Activated CD4-positive, alpha-beta T cell treated with anti-CD3 and anti-CD28 coated beads, Interleukin-10, Interleukin-2, amounts not matched to agents 100 ng/mL and 50 ng/mL, durations not matched to agents 16 hours and 8 hours (primary cell): Measurements from ENCODE around the gene CTDSPL.

Experiments
- DNase-seq: peaks from one replicate; pipeline ENCODE4 v3.0.0-alpha.2; 2020

Gene CTDSPL

DNA sequence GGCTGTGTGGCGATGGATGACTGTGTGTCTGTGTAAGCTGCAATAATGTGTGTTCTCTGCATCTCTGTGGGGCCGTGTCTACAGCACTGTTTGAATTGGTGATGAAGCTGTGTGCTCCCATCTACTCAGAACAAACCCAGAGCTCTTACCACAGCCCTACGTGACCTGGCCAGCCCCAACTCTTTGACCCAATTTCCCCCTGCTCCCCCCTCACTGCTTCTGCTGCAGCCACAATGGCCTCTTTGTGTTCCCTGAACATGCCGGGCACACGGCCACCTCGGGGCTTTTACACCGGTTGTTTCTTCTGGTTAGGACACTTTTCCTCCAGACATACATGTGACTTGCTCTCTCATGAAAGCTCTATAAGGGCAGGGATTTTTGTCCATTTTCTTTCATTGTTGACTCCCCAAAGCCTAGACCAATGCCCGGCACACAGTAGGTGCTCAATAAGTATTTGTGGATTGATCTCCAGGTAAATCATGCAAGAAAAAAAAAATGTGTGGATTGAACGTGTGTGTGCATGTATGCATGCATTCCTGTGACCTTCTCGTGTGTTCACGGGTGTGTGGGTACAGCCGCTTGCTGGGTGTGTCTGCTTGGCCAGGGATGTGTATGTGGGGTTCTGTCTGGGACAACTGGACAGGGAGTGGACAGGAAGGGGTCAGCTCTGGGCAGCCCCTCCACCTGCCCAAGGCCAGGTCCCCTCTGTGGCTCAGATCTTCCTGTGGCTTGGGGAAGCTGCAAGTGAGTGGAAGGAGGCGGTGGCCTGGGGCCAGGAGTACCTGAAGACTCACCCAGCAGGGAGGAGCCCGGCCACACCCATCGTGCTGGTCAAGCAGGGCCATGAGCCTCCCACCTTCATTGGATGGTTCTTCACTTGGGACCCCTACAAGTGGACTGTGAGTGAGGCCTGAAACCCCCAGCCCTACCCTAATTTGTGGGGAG, 143.7 kb downstream of the CTDSPL start:
- DNase-seq, result no peak

DNA sequence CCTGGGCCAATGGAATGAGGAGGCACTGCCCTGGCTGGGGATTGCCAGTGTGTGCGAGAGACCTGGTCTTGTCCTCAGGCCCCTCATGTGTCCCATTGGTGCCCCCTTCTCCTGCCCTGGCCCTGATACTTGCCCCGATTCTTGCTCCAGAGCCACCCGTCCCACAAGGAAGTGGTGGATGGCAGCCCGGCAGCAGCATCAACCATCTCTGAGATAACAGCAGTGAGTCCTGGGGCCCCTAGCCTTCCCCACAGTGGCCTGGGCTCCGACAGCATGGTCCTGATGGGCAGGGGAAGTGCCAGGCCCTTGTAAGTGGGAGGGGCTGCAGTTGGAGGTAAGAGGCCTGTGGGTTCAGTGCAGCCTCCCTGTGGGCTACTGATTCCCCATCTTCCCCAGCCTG, 144.4 kb downstream of the CTDSPL start:
- DNase-seq, result no peak

DNA sequence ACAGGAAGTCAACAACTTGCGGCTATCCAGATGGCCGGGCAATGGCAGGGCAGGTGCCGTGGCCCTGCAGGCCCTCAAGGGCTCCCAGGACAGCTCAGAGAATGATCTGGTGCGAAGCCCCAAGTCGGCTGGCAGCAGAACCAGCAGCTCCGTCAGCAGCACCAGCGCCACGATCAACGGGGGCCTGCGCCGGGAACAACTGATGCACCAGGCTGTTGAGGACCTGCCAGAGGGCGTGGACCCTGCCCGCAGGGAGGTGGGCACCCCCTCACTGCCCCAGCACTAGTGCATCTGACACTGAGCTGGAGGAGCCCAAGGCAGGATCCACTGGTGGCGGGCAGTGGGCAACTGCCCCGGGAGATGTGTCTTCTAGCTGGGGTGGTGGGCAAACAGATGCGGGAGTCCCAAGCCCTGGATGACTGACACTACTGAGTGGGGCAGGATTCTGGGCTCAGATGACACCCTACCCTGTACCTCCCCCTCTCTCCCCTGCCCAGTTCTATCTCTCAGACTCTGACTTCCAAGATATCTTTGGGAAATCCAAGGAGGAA, 144.8 kb downstream of the CTDSPL start:
- no peak for DNase-seq

DNA sequence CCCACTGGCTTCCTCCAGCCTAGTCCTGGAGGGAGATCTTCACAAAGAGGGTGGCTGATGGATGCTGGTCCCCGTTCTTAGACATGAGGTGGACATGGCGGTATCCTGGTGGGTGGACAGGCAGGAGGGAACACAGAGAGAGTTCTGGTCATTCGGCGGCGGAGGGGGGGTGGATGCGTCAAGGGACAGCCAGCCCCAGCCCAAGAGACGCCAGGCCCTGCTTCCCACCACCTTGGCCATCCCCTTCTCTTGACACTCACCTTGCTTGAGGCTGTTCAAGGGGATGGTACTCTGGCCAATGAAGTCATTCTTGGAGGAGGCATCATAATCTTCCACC, 146.0 kb downstream of the CTDSPL start:
- DNase-seq, result no peak

DNA sequence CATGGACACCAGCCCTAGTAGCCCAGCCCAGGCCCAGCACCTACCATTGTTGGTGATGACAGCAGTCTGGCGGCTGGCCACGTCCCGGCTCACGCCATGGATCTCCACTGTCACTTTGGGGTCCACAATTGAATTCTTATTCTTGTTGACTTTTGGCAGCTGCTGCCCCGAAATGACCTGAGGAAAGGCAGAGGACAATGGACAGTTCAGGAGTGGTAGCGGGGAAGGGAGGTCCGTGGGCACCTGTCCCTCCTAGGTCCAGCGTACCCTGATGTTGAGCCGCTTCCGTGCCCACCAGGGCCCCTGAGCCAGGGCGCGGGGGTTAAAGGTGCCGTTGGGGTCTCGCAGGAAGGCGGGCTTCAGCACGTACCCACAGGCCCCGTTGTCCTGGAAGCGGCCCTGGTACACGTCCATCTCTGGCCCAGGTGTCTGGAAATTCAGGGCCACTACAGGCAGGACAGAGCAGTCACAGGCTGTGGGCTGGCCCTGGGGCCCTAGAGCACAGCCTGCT, 146.6 kb downstream of the CTDSPL start:
- no peak for DNase-seq

DNA sequence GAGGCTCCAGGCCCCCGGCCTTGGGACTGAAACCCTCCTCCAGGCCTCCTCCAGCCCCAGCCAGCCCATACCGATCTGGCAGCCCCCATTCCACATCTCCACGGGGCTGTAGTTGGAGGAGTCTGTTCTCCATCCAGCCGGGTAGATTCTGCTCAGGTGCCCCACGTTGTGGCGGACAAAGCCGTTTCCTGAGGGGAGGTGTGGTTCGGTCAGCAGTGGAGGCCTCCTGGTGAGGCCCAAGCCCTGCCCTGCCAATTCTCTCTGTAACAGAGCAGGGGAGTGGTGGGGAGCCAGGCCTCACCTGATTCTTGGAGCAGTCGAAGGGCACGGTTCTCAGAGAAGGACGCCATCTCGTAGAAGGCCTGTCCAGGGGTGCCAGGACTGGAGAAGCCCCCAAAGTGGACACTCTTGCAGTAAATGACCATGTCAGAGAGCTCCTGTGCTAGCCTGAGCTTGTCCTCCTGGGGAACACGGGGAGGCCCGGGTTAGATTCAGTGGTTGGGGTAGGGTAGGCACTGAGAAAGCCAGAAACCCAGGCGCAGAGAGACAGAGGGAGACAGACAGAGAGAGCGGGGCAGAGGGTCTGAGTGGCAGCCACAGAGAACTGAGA, 147.4 kb downstream of the CTDSPL start:
- no peak for DNase-seq

DNA sequence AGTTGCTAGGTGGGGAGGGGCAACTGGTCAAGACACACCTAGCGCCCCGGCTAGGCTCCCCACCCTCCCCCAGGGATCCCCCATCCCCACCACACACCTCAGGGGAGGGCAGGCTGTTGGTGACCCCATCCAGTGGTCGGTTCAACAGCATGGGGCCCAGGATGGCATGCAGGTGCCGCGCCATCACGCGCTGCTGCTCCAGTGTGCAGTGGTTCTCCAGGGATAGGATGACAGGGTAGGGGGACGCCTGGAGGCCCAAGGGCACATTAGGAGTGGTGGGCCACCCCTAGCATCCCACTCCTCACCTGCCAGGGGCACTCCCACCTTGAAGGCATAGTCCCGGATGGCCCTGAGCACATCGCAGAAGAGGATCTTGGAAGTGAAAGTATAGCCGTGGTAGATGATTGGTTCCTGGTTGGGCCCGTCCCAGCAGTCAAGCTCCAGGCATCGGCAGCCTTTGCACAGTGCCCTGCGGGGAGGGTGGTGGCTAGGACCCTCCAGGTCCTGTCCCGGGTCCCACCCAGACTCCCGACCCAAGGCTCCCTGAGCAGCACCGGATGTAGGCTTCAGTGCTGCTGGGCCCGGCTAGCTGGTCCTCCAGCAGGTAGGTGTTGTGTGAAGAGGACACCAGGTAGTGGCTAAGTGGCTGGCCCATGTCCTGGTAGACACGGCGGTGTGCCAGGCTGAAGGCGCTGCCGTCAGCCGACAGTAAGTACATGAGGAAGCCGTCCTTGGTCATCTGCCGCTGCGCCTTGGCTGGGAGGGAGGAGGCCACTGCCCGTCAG, 148.3 kb downstream of the CTDSPL start:
- DNase-seq, result no peak

DNA sequence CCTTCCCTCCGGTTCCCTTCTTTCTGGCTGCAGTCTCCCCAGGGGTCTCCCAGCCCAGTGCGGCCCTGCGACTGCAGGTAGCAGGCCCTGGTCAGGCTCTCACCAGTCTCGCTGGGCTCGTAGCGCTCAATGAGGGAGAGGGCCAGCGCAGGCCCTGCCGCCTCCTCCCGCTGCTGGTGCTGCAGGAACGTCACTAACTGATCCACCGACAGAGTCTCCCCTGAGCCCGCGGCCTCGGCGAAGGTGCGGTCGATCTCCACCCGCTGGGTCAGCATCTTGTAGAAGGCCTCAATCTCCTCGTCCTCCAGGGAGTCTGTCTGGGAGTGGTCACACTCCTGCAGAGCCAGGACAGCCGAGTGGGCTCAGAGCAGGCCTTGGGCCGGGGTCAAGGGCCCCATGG, 149.4 kb downstream of the CTDSPL start:
- no peak for DNase-seq

DNA sequence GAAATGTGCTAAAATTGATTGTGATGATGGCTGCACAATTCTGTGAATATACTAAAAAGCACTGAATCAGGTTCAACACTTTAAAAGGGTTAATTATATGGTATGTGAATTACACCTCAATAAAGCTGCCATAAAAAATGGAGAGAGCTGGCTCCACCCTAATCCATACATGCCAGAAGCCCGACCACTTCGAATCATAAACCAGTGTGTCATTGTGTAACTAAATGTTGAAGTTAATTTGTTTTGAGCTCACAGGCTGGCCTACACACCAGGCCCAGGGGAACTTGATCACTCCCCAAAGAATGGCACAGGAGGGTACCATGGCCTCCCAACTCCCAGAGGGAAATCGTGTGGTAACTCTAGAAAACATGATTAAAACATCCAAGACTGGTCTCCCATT, 153.8 kb downstream of the CTDSPL start:
- DNase-seq, result no peak

DNA sequence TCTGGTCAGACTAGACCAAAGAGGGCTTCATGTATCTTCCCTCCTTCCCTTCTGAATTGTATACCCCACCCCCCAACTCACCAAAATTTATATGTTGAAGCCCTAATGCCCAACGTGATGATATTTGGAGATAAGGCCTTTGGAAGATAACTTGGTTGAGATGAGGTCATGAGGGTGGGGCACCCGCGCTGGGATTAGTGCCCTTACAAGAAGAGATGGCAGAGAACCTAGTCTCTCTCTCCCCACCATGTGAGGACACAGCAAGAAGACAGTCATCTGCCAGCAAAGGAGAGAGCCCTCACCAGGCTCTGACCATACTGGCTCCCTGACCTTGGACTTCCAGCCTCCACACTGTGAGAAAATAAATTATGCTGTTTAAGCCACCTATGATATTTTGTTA, 154.3 kb downstream of the CTDSPL start:
- no peak for DNase-seq

DNA sequence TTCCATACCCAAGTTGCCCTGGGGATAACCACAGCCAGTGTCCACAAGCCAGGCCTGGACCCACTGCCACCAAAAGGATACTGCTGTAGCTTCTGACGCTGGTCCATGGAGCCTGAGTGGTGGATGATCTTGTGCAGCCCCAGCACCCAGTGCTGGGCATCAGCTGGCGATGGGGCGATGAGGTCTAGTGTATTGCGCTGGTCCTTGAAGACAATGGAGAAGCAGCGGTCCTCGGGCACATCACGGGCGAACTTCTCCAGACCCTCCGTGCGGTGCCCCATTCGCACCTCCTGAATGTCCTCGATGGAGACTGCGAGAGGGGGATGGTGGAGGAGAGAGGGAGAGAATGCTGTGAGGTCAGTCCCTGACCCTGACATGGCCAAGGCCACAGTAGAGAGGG, 154.7 kb downstream of the CTDSPL start:
- DNase-seq, result no peak

DNA sequence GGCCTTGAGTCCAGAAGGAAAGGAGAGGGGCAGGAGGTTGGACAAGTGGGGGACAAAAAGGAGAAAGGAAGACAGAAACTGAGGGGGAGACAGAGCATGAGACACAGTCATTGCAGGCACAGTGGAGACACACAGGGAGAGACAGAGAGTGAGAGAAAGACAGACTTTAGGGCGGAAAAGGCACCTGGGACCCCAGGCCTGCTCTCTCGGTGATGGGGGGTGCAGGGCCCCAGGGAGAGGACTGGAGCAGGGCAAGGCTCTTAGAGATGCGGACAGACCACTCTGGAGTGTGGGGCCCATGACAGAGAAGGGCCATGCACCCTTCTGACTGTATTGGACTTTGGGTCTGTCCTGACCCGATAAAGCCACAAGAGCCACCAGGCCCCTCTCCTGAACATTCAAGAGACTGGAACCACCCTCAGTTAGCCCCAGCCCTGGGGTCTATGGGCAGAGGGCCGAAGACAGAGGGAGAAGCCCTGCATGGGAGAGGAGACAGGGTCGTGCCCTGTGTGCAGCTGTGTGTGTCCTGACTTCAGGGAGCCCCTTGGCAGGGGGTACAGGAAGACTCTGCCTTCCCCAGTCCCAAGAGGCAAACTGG, 155.3 kb downstream of the CTDSPL start:
- DNase-seq, result no peak

DNA sequence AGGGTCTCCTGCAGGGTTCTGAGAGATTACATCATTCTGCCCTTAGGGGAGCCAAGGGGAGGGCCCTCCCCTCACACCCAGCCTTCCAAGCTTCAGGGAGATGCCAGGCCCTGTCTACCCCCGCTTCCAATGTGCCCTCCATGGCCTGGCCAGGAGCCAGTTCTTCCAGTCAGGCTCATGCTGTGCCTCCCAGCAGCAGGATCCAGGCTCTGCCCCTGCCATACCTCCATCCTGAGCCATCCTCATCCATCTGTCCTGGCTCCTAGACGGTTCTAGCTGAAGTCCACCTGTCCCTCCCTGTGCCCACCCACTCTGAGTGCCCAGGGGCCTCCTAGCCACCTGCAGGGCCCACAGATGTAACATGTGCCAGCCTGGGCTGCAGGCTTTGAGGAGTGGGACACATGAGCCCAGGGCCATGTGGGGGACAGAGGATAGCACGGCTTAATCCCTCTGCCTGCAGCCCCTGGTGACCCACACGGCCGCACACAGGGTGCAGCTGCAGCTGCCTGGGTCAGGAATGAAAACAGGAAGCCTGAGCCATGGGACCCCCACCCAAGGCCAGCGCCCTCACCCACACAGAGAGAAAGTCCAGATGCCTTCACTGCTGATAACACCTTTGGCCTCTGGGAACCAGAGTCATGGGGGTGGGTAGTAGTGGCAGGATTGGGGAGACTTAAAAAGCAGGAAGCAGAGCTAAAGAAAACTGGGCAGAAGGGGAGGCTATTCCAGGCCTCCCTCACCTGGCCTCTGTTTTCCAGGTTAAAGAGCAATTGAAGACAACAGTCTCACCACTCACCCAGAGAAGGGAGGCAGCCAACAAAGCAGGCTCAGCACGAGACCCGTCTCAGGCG, 156.0 kb downstream of the CTDSPL start:
- DNase-seq, result no peak

DNA sequence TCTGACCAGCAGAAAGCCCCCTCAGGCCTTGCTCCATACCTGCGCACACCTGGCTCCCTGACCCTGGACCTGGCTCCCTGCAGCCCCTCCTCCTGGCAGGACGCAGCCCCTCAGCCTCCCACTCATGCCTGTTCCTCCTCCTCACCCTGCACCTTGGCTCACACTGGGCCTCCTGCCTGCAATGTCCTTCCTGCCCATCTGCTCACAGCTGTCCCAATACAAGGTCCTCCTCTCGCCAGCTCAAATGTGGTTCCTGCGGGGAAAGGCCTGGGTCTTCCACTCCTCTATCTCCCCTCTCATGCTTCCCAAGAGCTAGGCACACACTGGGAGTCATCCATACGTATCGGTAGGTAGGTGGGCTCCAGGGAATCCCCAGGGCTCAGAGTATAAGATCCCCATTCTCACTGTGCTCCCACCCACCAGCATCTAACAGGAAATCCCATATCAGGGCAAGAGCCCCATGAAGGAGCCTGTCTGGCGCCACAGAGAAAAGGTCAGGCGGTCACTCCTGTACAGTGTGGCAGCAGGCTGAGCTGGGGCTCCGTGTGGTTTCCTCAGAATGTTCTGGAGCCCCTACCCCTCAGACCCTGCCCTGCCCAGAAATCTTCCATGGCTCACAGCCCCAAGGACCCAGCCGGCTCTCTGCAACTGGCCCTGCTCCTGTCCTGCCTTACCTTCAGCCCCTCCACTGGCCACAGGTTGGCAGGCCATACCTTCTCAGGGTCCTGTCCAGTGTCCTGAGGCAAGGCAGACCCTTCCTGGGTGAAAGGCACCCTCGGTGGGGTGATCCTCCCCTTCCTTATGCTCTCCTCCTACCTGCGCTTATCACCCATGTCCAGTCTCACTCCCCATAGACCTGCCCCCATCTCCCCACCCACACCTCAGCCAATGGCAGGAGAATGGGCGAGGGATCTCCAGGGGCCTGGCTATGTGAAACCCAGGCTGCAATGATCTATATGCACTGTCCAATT, 156.9 kb downstream of the CTDSPL start:
- no peak for DNase-seq

DNA sequence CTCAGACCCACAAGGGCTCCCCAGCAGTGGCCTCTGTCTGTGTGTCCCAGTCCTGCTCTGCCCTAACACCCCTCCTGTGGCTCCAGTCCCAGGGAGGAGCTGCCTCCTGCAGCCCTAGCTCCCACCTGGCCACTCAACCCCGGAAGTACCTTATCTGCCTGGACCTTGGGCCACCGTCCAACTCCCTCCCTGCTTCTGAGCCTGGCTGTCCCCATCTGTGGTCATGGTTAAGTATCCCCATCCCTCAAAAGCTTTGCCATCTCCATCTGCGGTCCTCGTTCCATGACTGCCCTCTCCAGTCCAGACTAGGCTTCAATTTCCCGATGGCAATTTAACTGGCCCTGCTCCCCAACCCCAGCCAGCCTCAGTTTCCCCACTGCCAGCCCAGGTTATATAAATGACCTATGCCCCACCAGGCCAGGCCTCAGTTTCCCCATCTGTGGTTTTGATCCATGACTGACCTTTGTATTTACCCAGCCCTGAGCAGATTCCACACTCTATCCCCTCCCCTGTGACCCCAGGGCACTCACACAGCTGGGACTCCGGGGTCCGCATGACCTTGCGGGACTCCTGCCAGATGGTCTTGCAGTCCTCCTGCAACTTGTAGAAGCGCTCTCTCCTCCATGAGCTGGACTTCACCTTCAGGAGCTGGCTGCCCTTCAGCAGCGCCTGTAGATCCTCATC, 158.1 kb downstream of the CTDSPL start:
- no peak for DNase-seq

DNA sequence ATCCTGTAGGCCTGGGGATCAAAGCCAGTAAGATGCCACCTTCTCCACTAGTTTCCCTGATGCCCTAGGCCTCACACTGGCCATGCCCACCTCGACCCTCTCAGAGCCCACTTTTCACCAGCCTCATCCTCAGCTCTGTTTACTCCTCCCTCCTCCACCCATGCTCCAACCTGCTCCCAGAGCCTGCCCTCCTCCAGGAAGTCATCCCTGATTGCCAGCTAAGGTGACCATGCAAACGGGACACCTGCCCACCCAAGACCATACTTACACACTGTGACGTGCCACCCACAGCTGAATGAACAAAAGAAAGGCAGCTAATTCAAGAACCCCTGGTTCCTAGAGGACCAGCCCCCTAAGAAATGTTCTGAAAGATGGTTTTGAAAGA, 158.7 kb downstream of the CTDSPL start:
- DNase-seq, result no peak

DNA sequence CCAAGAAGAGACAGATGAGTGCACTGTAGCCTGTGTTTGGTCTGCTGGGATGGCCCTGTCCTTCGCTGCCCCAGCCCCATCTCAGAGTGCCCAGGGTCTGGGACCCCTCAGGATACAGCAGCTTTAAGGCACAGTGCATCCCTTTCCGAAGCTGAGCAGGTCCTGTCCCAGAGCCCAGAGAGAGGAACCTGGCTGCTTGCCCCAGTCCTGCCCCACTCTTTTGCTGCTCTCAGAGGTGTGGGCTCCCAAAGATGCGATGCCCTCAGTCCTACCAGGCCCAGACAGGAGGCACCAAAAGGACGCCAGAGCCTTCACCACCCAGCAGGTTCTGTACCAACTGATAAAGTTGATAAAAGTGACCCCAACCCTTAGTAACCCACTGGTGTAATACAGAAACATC, 159.5 kb downstream of the CTDSPL start:
- DNase-seq, result no peak

DNA sequence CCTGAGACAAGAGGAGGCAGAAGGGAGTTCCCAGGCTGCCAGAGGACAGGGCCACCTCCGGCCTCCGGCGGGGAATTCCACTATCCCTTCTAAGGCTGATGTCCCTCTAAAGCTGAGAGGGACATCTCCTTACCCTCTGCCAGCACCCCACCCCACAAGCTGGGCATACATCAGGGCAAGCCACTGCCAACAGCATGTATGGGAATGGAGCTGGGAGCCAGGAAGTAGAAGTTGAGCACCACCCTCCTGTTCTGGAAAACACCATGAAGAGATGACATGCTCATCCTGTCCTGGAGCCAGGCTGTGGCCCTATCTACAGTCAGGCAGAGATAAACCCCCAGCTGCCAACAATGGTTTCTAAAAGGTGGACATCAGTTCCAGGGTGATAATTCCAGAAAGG, 160.6 kb downstream of the CTDSPL start:
- no peak for DNase-seq

DNA sequence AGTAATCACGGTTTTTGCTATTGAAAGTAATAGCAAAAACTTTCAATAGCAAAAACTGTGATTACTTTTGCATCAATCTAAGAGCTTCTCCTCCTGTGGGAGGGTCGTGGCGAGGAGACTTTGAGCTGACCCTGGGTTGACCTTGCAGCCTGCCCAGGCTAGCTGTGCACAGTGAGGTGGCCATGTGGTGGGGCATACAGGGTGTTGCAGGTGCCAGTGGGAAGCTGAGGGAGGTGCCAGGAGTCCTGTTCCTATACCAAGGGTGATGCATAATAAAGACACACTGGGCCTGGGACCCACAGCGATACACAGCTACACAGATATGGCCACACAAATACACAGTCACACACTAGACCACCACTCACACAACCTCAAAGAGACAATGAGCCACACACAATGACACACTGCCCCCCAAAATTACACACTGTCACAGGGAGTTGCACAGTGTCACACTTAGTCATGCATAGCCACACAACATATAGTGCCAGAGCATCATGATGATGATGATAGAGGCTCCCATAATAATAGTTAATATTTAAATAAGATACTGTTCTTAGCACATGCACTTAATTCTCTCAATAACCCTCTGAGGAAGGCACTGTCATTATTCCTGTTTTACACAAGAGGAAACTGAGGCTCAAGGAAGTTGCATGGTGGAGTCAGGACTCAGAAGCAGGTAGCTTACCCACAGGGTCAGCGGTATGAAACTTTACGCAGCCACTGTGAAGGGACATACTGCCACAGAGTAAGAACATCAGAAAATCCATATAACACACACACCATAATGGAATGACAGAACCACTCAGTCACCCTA, 161.4 kb downstream of the CTDSPL start:
- no peak for DNase-seq
